Mesenchymal stem cell (in vitro differentiated cells and primary cell): Measurements from ENCODE around the gene SSC5D.

ENCODE experiments used
- DNase-seq: peaks from one replicate; pipeline ENCODE4 v3.0.0-alpha.2; 2013
- H2AFZ ChIP-seq: one replicate; pipeline ENCODE4 v1.6.1; 2013; ENCODE audit warnings: low read depth, mild to moderate bottlenecking, control low read depth, inconsistent platforms, low read length, moderate library complexity
- H2AK5ac ChIP-seq: 2 replicates; pipeline ENCODE4 v1.6.1; 2013; ENCODE audit warnings: low read length, moderate library complexity, mild to moderate bottlenecking, inconsistent platforms; ENCODE audit not compliant: severe bottlenecking
- H2BK120ac ChIP-seq: one replicate; pipeline ENCODE4 v1.6.1; 2013; ENCODE audit warnings: low read depth, mild to moderate bottlenecking, inconsistent platforms, low read length, moderate library complexity
- H2BK12ac ChIP-seq, 2 experiments: one replicate each; pipeline ENCODE4 v1.6.1; 2013; ENCODE audit warnings: inconsistent platforms in 2 of 2, low read length in 2 of 2, mild to moderate bottlenecking in 2 of 2, moderate library complexity in 2 of 2, control low read depth in 1 of 2
- H2BK15ac ChIP-seq: one replicate; pipeline ENCODE4 v1.6.1; 2013; ENCODE audit warnings: mild to moderate bottlenecking, low read depth, inconsistent platforms; ENCODE audit not compliant: poor library complexity, severe bottlenecking
- H2BK5ac ChIP-seq: 2 replicates; pipeline ENCODE4 v1.6.1; 2013; ENCODE audit warnings: low read depth, mild to moderate bottlenecking, low read length, control low read depth, inconsistent platforms; ENCODE audit not compliant: poor library complexity, severe bottlenecking
- H3K14ac ChIP-seq, 2 experiments: one replicate each; pipeline ENCODE4 v1.6.1; 2013; ENCODE audit warnings: inconsistent platforms in 2 of 2, low read length in 2 of 2, control low read depth in 1 of 2, mild to moderate bottlenecking in 1 of 2, moderate library complexity in 1 of 2
- H3K18ac ChIP-seq, 2 experiments: one replicate each; pipeline ENCODE4 v1.6.1; 2013; ENCODE audit warnings: inconsistent platforms in 2 of 2, low read length in 2 of 2, control low read depth in 1 of 2, low read depth in 1 of 2, mild to moderate bottlenecking in 1 of 2
- H3K23ac ChIP-seq, 2 experiments: one replicate each; pipeline ENCODE4 v1.6.1; 2013; ENCODE audit warnings: inconsistent platforms in 2 of 2, low read length in 2 of 2, mild to moderate bottlenecking in 2 of 2, moderate library complexity in 2 of 2, control low read depth in 1 of 2
- H3K27ac ChIP-seq: 2 replicates; pipeline ENCODE4 v1.5.1; 2013; ENCODE audit warnings: mild to moderate bottlenecking, moderate library complexity, low read length, control low read depth, inconsistent platforms; ENCODE audit not compliant: poor library complexity, severe bottlenecking
- H3K27me3 ChIP-seq, 2 experiments: 2 replicates each; pipeline versions ENCODE4 v1.6.1 to v1.7.0; 2013; ENCODE audit warnings: low read length in 2 of 2, mild to moderate bottlenecking in 2 of 2, moderate library complexity in 2 of 2, control low read depth in 1 of 2, inconsistent platforms in 1 of 2; ENCODE audit not compliant: control insufficient read depth in 1 of 2, insufficient read depth in 1 of 2
- H3K36me3 ChIP-seq, 2 experiments: 2 replicates each; pipeline versions ENCODE4 v1.6.1 to v1.7.0; 2013; ENCODE audit warnings: low read length in 2 of 2, control low read depth in 1 of 2, inconsistent platforms in 1 of 2, low read depth in 1 of 2, mild to moderate bottlenecking in 1 of 2; ENCODE audit not compliant: insufficient read depth in 2 of 2, control insufficient read depth in 1 of 2
- H3K4ac ChIP-seq, 2 experiments: one replicate each; pipeline ENCODE4 v1.6.1; 2013; ENCODE audit warnings: inconsistent platforms in 2 of 2, low read length in 2 of 2, mild to moderate bottlenecking in 2 of 2, moderate library complexity in 2 of 2, control low read depth in 1 of 2, low read depth in 1 of 2
- H3K4me1 ChIP-seq: 2 replicates; pipeline ENCODE4 v1.6.1; 2013; ENCODE audit warnings: low read depth, low read length, control low read depth; ENCODE audit not compliant: control insufficient read depth, insufficient read depth
- H3K4me2 ChIP-seq: 2 replicates; pipeline ENCODE4 v1.6.1; 2013; ENCODE audit warnings: low read length, mild to moderate bottlenecking, inconsistent platforms; ENCODE audit not compliant: poor library complexity, severe bottlenecking
- H3K4me3 ChIP-seq, 2 experiments: 2 replicates each; pipeline versions ENCODE4 v1.5.1 to v1.7.0; 2013; ENCODE audit warnings: low read length in 2 of 2, mild to moderate bottlenecking in 2 of 2, control low read depth in 1 of 2, low read depth in 1 of 2; ENCODE audit not compliant: insufficient read depth in 1 of 2
- H3K79me1 ChIP-seq: replicated peaks from 2 replicates; pipeline ENCODE4 v1.6.1; 2013; ENCODE audit warnings: mild to moderate bottlenecking, control low read depth, low read length, inconsistent platforms; ENCODE audit not compliant: poor library complexity, severe bottlenecking
- H3K9ac ChIP-seq: 2 replicates; pipeline ENCODE4 v1.7.0; 2013; ENCODE audit warnings: mild to moderate bottlenecking, low read length, moderate library complexity
- H3K9me3 ChIP-seq: 2 replicates; pipeline ENCODE4 v1.7.0; 2013; ENCODE audit warnings: mild to moderate bottlenecking, low read length; ENCODE audit not compliant: control insufficient read depth
- H4K8ac ChIP-seq: one replicate; pipeline ENCODE4 v1.6.1; 2013; ENCODE audit warnings: inconsistent platforms, mild to moderate bottlenecking, low read length, moderate library complexity
- H4K91ac ChIP-seq: one replicate; pipeline ENCODE4 v1.6.1; 2013; ENCODE audit warnings: mild to moderate bottlenecking, low read length, inconsistent platforms
- WGBS: methylation state at CpG from one replicate; pipeline ENCODE4 v1.1.7; 2013; ENCODE audit warnings: mixed read lengths; 5-methylcytosine and 5-hydroxymethylcytosine counted together

The SSC5D gene

DNA sequence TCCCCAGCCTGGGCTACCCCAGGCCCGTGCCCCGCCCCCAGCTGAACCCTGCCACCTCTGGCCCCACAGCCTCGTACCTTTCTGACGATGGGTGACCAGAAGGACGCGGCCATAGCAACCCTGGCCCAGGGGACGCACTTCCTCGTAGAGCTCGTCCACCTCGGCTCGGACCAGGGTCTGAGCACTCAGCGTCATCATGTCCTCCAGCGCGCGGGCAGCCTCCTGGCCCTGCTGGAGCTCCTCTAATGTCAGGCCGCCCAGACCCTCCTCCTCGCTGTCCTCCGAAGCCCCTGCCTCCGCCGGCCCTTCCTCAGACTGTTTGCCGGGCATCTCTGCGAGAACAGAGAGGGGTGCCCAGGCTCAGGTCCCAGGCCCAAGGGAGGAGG lies 47.7 kb downstream of the SSC5D start:
- Histone ChIP-seq H3K18ac (no peak overlapping the region), H2BK12ac (no peak overlapping the region), H3K4me3 (no peak overlapping the region), H2BK5ac (no peak overlapping the region), H2AK5ac (peak overlapping the region; percentile 80), H2BK120ac (no peak overlapping the region), H3K4ac (no peak overlapping the region), H3K4me2 (no peak overlapping the region), H3K4me1 (peaks cover 26% of the 10 kb centered on the region), H3K27me3 (no peaks in the 10 kb centered on the region), H3K23ac (no peak overlapping the region), H3K9ac (no peak overlapping the region), H3K79me1 (no peaks in the 10 kb centered on the region), H3K14ac (no peak overlapping the region), H3K27ac (no peak overlapping the region), H2AFZ (no peak overlapping the region), H3K9me3 (no peaks in the 10 kb centered on the region), H4K91ac (no peak overlapping the region), H2BK15ac (no peak overlapping the region), H3K36me3 (no peaks in the 10 kb centered on the region), H4K8ac (no peak overlapping the region)
- no peak for DNase-seq
- 94% methylated on average over 20 of the region's 22 CpGs for WGBS

DNA sequence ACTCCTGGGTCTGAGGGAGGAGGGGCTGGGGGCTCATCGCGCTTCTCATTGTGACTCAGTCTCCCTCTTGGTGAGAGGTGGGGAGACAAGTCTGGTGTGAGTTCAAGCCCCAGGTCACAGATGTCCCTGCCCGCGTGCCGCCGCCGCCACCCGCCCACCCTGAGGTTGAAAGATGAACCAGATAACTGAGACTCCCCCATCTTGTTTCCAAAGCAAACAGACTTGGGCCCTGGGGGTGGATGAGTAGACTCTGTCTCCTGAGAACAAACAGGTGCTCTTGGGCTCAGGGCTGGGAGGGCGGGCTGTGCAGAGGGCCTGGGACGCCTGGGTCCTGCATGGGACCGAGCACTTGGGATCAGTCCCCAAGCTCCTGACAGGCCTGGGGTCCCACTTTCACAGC lies 48.1 kb downstream of the SSC5D start:
- WGBS, result 97% methylated on average over 10 of the region's 11 CpGs
- Histone ChIP-seq H3K4ac (no peak overlapping the region), H2BK12ac (no peak overlapping the region), H3K27me3 (no peaks in the 10 kb centered on the region), H2BK5ac (no peak overlapping the region), H3K27ac (no peak overlapping the region), H2AK5ac (no peak overlapping the region), H2AFZ (no peak overlapping the region), H3K9ac (no peak overlapping the region), H3K23ac (no peak overlapping the region), H3K14ac (no peak overlapping the region), H3K4me3 (no peak overlapping the region), H3K9me3 (no peaks in the 10 kb centered on the region), H3K4me1 (peaks cover 26% of the 10 kb centered on the region), H2BK120ac (no peak overlapping the region), H3K18ac (no peak overlapping the region), H4K91ac (no peak overlapping the region), H2BK15ac (no peak overlapping the region), H3K79me1 (no peaks in the 10 kb centered on the region), H3K36me3 (no peaks in the 10 kb centered on the region), H4K8ac (no peak overlapping the region), H3K4me2 (no peak overlapping the region)
- no peak for DNase-seq

DNA sequence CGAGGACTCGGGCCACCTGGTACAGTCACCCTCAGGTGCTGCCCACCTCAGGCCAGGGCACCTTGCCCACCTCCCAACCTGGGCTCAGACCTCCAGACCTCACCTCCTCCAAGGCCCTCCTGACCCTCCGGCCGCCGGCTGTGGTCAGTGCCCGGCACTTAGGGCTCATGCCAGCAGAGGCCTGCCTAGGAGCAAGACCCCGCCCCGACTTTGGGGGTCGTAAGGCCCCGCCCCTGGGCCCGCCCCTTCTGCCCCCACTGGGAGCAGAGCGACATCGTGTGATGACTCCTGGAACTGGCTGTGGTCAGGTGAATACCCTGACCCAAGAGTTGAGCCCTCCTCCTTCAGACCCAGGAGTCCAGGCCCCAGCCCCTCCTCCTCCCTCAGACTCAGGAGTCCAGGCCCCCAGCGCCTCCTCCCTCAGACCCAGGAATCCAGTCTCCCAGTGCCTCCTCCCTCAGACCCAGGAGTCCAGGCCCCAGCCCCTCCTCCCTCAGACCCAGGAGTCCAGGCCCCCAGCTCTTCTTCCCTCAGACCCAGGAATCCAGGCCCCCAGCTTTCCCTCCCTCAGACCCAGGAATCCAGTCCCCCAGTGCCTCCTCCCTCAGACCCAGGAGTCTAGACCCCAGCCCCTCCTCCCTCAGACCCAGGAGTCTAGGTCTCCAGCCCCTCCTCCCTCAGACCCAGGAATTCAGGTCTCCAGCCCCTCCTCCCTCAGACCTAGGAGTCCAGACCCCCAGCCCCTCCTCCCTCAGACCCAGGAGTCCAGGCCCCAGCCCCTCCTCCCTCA lies 48.9 kb downstream of the SSC5D start, which contains the start of gene SBK2:
Gene SBK2, minus strand, starts transcription at position 183 of the 790 bp plus-strand sequence. CDS start 839 bp downstream, outside the sequence.
- Histone ChIP-seq H2BK12ac (no peak within 1 kb of the TSS), H3K18ac (no peak within 1 kb of the TSS)
- 34% methylated on average over 14 of the region's 14 CpGs for whole genome bisulfite sequencing

DNA sequence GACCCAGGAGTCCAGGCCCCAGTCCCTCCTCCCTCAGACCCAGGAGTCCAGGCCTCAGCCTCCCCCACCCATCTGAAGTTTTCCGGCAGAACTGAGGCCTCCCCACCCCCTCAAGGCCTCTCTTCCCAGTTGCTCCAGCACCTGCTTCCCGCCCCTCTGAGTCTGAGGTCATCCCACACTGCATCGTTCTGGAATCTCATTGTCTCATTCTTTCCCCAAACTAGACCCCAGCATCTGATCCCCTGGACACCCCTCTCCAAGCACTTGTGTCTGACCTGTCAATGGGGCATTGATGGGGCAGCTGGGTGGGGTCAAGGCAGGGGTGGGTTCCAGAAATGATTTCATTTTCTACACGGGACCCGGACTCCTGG lies 49.5 kb downstream of the SSC5D start:
- Histone ChIP-seq H2BK12ac (no peak overlapping the region), H2BK5ac (no peak overlapping the region), H3K9ac (no peak overlapping the region), H4K8ac (no peak overlapping the region), H3K36me3 (no peaks in the 10 kb centered on the region), H3K27me3 (no peaks in the 10 kb centered on the region), H2AK5ac (peak overlapping the region; percentile 85), H3K9me3 (no peaks in the 10 kb centered on the region), H3K4ac (no peak overlapping the region), H3K4me3 (no peak overlapping the region), H3K4me1 (peaks cover 26% of the 10 kb centered on the region), H3K23ac (no peak overlapping the region), H3K27ac (peak overlapping the region; percentile 48), H3K4me2 (no peak overlapping the region), H3K14ac (no peak overlapping the region), H2AFZ (no peak overlapping the region), H2BK15ac (no peak overlapping the region), H3K79me1 (no peaks in the 10 kb centered on the region), H4K91ac (no peak overlapping the region), H2BK120ac (no peak overlapping the region), H3K18ac (no peak overlapping the region)
- no peak for DNase-seq
- whole genome bisulfite sequencing, result 26% methylated on average over 5 of the region's 5 CpGs

More for the DNA sequence above, 48.9 kb downstream of the SSC5D start, which contains the start of gene SBK2:
- peaks cover 26% of the 10 kb centered on the region for H3K4me1 ChIP-seq
- H3K23ac ChIP-seq, result no peak within 1 kb of the TSS
- H3K4ac ChIP-seq, result no peak within 1 kb of the TSS
- no peak within 1 kb of the TSS for H2BK15ac ChIP-seq
- peak within 1 kb of the TSS in 1 of 2 experiments; percentile 18 for H3K14ac ChIP-seq
- H3K79me1 ChIP-seq, result no peaks in the 10 kb centered on the region
- no peak for DNase-seq
- no peak within 1 kb of the TSS for H4K91ac ChIP-seq
- H3K27me3 ChIP-seq, result no peaks in the 10 kb centered on the region
- H2BK120ac ChIP-seq, result no peak within 1 kb of the TSS
- H2BK5ac ChIP-seq, result peak within 1 kb of the TSS; percentile 46
- no peaks in the 10 kb centered on the region for H3K36me3 ChIP-seq
- H2AK5ac ChIP-seq, result peak within 1 kb of the TSS; percentile 95
- H3K4me3 ChIP-seq, result no peak within 1 kb of the TSS
- H3K27ac ChIP-seq, result peak within 1 kb of the TSS; percentile 48
- no peak within 1 kb of the TSS for H3K9ac ChIP-seq
- no peaks in the 10 kb centered on the region for H3K9me3 ChIP-seq
- no peak within 1 kb of the TSS for H4K8ac ChIP-seq
- H2AFZ ChIP-seq, result no peak within 1 kb of the TSS
- no peak within 1 kb of the TSS for H3K4me2 ChIP-seq
